ENCODE measurements around the gene ZNF205. TPM values are rescaled to one million over a fixed set of nuclear protein-coding genes. Genes with fewer than 3 reads are reported as not detected.

ZNF205 gene
- total and polyA plus RNA-seq, 2 of the 13 experiments (the other 11 are each of a cell fraction or from before 2014, with no cell fraction given), result 5.8 to 10.2 TPM

GRCh38 chr16:3065742-3066439 lies 46.5 kb upstream of the ZNF205 start (continued):
- TF ChIP-seq, protein P1, sequence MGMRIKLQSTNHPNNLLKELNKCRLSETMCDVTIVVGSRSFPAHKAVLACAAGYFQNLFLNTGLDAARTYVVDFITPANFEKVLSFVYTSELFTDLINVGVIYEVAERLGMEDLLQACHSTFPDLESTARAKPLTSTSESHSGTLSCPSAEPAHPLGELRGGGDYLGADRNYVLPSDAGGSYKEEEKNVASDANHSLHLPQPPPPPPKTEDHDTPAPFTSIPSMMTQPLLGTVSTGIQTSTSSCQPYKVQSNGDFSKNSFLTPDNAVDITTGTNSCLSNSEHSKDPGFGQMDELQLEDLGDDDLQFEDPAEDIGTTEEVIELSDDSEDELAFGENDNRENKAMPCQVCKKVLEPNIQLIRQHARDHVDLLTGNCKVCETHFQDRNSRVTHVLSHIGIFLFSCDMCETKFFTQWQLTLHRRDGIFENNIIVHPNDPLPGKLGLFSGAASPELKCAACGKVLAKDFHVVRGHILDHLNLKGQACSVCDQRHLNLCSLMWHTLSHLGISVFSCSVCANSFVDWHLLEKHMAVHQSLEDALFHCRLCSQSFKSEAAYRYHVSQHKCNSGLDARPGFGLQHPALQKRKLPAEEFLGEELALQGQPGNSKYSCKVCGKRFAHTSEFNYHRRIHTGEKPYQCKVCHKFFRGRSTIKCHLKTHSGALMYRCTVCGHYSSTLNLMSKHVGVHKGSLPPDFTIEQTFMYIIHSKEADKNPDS (CRISPR knock-in tag; IDR thresholded peaks at IDR 0.05), result 0 out of 2 replicates have a peak, but pooled peaks have one; percentile 0
- no peak for TF ChIP-seq POLR2G (IDR thresholded peaks at IDR 0.05; ENCODE audit: low read depth, low read length)
- TF ChIP-seq ZNF616 (CRISPR knock-in tag; IDR thresholded peaks at IDR 0.05; ENCODE audit: low read depth), result peak; percentile 5; the same call in 1 of the 2 replicates
- peak; percentile 56; the same call in 1 of the 2 replicates for TF ChIP-seq ZNF784 (CRISPR knock-in tag; IDR thresholded peaks at IDR 0.05; ENCODE audit: borderline replicate concordance)
- TF ChIP-seq ZNF317 (CRISPR knock-in tag; IDR thresholded peaks at IDR 0.05), result 0 out of 2 replicates have a peak, but pooled peaks have one; percentile 3
- no peak for TF ChIP-seq MLXIP (CRISPR knock-in tag; IDR thresholded peaks at IDR 0.05; ENCODE audit: borderline replicate concordance)
- TF ChIP-seq PAWR (CRISPR knock-in tag; IDR thresholded peaks at IDR 0.05; ENCODE audit: borderline replicate concordance), result peak; percentile 65; the same call in 1 of the 2 replicates
- TF ChIP-seq, protein P2, sequence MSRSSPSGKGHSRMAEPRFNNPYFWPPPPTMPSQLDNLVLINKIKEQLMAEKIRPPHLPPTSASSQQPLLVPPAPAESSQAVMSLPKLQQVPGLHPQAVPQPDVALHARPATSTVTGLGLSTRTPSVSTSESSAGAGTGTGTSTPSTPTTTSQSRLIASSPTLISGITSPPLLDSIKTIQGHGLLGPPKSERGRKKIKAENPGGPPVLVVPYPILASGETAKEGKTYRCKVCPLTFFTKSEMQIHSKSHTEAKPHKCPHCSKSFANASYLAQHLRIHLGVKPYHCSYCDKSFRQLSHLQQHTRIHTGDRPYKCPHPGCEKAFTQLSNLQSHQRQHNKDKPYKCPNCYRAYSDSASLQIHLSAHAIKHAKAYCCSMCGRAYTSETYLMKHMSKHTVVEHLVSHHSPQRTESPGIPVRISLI (CRISPR knock-in tag; IDR thresholded peaks at IDR 0.05; ENCODE audit: borderline replicate concordance), result no peak
- peak; percentile 45; the same call in 1 of the 2 replicates for TF ChIP-seq REXO4 (CRISPR knock-in tag; IDR thresholded peaks at IDR 0.05; ENCODE audit: borderline replicate concordance)
- peak; percentile 46; the same call in 1 of the 2 replicates for TF ChIP-seq ZNF703 (CRISPR knock-in tag; IDR thresholded peaks at IDR 0.05; ENCODE audit: borderline replicate concordance)
- peak; percentile 72; the same call in 1 of the 2 replicates for TF ChIP-seq ZSCAN25 (CRISPR knock-in tag; IDR thresholded peaks at IDR 0.05)
- TF ChIP-seq HNRNPLL (IDR thresholded peaks at IDR 0.05; ENCODE audit: low read depth, low read length, poor library complexity, severe bottlenecking), result peak; percentile 22
- no peak for TF ChIP-seq SOX6 (IDR thresholded peaks at IDR 0.05)
- TF ChIP-seq SOX6 (CRISPR knock-in tag; IDR thresholded peaks at IDR 0.05), result no peak
- TF ChIP-seq, protein P3, sequence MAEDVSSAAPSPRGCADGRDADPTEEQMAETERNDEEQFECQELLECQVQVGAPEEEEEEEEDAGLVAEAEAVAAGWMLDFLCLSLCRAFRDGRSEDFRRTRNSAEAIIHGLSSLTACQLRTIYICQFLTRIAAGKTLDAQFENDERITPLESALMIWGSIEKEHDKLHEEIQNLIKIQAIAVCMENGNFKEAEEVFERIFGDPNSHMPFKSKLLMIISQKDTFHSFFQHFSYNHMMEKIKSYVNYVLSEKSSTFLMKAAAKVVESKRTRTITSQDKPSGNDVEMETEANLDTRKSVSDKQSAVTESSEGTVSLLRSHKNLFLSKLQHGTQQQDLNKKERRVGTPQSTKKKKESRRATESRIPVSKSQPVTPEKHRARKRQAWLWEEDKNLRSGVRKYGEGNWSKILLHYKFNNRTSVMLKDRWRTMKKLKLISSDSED (CRISPR knock-in tag; IDR thresholded peaks at IDR 0.05), result 0 out of 2 replicates have a peak, but pooled peaks have one; percentile 20
- TF ChIP-seq NRL (CRISPR knock-in tag; IDR thresholded peaks at IDR 0.05; ENCODE audit: borderline replicate concordance), result peak; percentile 26; the same call in 1 of the 2 replicates
- 0 out of 4 replicates have a peak, but pooled peaks of 1 of the 2 experiments have one; percentile 5 for TF ChIP-seq ATF4 (CRISPR knock-in tag; IDR thresholded peaks at IDR 0.05)
- TF ChIP-seq ZFY (CRISPR knock-in tag; IDR thresholded peaks at IDR 0.05), result peak; percentile 59; the same call in 1 of the 2 replicates

All from HepG2 (cell line).